Esophagus muscularis mucosa (tissue), 4 donors: ENCODE results near the gene G0S2. TPM values are rescaled to one million over a fixed set of nuclear protein-coding genes. Genes with fewer than 3 reads are reported as not detected.

Source experiments
- DNase-seq: peaks from one replicate; pipeline ENCODE4 v3.0.0-alpha.2; 2017; ENCODE audit errors: extremely low spot score
- H3K27ac ChIP-seq, 4 donors: fragments of 200-600 bp; sonication (generic); replicated peaks in 1 of 4; 1 replicate in 3 of 4; 2 replicates in 1 of 4; pipeline ENCODE4 v1.5.1; 2016 to 2019; ENCODE audit warnings: mild to moderate bottlenecking in 1 of 4
- H3K27me3 ChIP-seq, 4 donors: fragments of 200-600 bp; sonication (generic); one replicate each; pipeline versions ENCODE4 v1.5.1 to v1.6.0; 2016 to 2019
- H3K36me3 ChIP-seq, 4 donors: fragments of 200-600 bp; sonication (generic); one replicate each; pipeline ENCODE4 v1.5.1; 2016 to 2019
- H3K4me1 ChIP-seq, 4 donors: fragments of 200-600 bp; sonication (generic); one replicate each; pipeline ENCODE4 v1.5.1; 2016 to 2019
- H3K4me3 ChIP-seq, 4 donors: fragments of 200-600 bp; sonication (generic); 1 replicate in 2 of 4; 2 replicates in 2 of 4; pipeline ENCODE4 v1.5.1; 2016 to 2019; ENCODE audit warnings: mild to moderate bottlenecking in 4 of 4, moderate library complexity in 1 of 4
- H3K9me3 ChIP-seq, 4 donors: fragments of 200-600 bp; sonication (generic); 1 replicate in 3 of 4; 2 replicates in 1 of 4; pipeline ENCODE4 v1.5.1; 2016 to 2019
- EP300 ChIP-seq: sonication (generic); formaldehyde crosslinking; IDR thresholded peaks from one replicate; pipeline ENCODE4 v1.6.1; 2017; ENCODE audit warnings: antibody characterized with exemption
- POLR2A ChIP-seq: fragments of 450-650 bp; IDR thresholded peaks from one replicate; pipeline ENCODE4 v1.6.1; 2017; ENCODE audit warnings: antibody characterized with exemption, moderate library complexity, mild to moderate bottlenecking, low read depth
- POLR2AphosphoS5 ChIP-seq, 2 donors: sonication (generic); formaldehyde crosslinking; IDR thresholded peaks; one replicate each; pipeline ENCODE4 v1.6.1; 2017; ENCODE audit warnings: antibody characterized with exemption in 2 of 2
- WGBS: methylation state at CpG from one replicate; pipeline ENCODE4 v1.1.5; 2018; 5-methylcytosine and 5-hydroxymethylcytosine counted together
- intact Hi-C: fragments of 100-400 bp; cut with DNase I; formaldehyde crosslinking; loops from one replicate; pipeline ENCODE4 v1.15.1; 2023
- total RNA-seq, 4 donors: library from RNA; depleted of rRNA; stranded (reverse); fragments of >200 nt; gene quantifications; one replicate each; pipeline versions ENCODE4 v1.1.0 to v1.2.1, GENCODE V29; 2016
- TF ChIP-seq, protein P1 (sequence below), 3 experiments: fragments of 200-600 bp in 2 of 3; fragments of 450-650 bp in 1 of 3; sonication (generic) in 2 of 3; IDR thresholded peaks; one replicate each; pipeline ENCODE4 v1.5.1; 2017 to 2019; ENCODE audit warnings: antibody characterized with exemption in 3 of 3, mild to moderate bottlenecking in 2 of 3, moderate library complexity in 1 of 3

Gene G0S2
- total RNA-seq, 4 donors from 2014 or later: 4.9 to 28.5 (median 17.4) TPM

DNA sequence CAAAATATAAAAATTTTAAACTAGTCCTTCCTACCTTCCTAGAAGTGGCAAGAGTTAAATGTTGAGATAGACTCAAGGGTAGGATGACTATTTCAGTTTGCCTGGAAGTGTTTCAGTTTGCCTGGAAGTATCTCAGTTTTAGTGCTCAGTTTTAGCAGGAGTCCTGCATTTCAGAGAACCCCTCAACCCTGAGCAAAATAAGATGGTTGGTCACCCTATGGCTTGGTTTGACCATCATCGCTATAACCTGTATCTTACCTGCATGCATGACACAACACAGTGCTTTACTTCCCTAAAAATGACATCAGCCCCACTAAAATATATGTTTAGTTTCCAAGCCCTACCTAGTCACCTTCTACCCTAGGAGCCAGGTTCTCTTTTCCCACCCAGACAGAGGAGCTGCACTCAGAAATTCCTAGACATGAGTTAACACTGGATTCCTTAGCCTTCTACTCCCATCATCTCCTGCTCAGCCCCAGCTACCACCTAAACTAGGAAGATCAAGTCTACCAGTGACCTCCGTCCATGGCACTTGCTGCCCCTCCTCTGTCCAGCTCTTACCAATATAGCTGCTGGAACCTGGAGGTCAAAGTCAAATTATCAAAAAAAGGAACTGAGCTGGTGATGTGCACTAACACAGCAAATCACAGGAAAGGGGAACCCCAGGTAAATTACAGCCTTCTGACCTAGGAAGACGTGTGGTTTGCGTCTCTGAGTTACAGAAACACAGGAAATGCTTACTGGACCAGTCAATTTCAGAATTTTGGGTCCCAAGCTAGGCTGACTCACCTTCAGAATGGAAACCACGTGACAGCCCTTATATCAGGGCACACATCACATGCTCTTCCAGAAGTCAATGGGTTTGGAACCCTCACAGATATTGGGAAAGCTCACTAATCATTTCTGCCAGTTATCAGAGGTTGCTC, 2.2 kb upstream of the G0S2 start:
- intact Hi-C loops: no loop called here
- WGBS: 72% methylated on average over 5 of the region's 5 CpGs
- no peaks in the 10 kb centered on the region for H3K27me3 ChIP-seq
- TF ChIP-seq, protein P1, sequence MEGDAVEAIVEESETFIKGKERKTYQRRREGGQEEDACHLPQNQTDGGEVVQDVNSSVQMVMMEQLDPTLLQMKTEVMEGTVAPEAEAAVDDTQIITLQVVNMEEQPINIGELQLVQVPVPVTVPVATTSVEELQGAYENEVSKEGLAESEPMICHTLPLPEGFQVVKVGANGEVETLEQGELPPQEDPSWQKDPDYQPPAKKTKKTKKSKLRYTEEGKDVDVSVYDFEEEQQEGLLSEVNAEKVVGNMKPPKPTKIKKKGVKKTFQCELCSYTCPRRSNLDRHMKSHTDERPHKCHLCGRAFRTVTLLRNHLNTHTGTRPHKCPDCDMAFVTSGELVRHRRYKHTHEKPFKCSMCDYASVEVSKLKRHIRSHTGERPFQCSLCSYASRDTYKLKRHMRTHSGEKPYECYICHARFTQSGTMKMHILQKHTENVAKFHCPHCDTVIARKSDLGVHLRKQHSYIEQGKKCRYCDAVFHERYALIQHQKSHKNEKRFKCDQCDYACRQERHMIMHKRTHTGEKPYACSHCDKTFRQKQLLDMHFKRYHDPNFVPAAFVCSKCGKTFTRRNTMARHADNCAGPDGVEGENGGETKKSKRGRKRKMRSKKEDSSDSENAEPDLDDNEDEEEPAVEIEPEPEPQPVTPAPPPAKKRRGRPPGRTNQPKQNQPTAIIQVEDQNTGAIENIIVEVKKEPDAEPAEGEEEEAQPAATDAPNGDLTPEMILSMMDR (IDR thresholded peaks at IDR 0.05): no peak
- peak in 1 of 2 donors; percentile 7 for TF ChIP-seq POLR2AphosphoS5 (IDR thresholded peaks at IDR 0.05)
- DNase-seq: no peak
- H3K36me3 ChIP-seq: no peaks in the 10 kb centered on the region
- no peaks in the 10 kb centered on the region for H3K9me3 ChIP-seq
- H3K27ac ChIP-seq: peak overlapping the region in 1 of 4 donors; percentile 62
- H3K4me1 ChIP-seq: peaks cover 30 to 39% (median 32%) of the 10 kb centered on the region in 4 donors
- H3K4me3 ChIP-seq: no peak overlapping the region

DNA sequence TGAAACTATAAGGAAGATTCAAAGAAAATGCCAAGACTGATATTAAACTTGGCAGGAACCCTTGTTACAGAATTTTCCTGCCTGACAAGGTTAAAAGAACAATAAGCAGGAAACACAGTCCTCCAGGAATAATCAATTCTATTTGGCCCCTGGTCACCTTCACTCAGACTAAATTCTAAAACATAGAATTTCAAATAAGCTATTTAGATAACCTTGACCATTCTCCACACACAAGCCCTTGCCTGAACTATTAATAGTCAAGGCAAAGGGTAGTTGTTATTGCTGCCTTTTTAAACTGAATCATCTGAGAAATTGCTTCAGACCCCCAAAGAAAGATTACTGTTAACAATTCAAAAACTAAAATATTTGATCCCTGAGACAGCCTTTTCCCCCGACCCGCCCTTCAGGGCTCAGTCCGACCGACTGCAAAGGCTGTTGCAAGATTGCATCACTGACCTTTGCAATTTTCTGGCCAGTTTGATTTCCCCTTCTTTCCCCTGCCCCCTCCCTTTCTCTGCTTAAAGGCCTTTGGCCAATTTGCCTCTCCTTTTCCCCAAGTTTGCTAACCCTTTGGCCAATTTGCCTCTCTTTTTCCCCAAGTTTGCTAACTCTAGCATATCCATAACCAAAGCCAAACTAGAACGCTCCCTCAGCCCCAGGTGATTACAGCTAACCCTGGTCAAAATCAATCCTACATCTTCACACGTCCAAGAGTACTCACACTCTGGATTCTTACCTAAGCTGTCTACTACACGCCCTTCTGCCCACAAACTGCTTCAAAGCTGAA, 1.4 kb upstream of the G0S2 start:
- Histone ChIP-seq H3K4me3 (no peak overlapping the region), H3K9me3 (no peaks in the 10 kb centered on the region), H3K36me3 (no peaks in the 10 kb centered on the region), H3K27ac (peak overlapping the region in 2 of 4 donors; percentile 40 to 62), H3K4me1 (peaks cover 30 to 39% (median 32%) of the 10 kb centered on the region in 4 donors), H3K27me3 (no peaks in the 10 kb centered on the region)
- DNase-seq: no peak
- WGBS: 67% methylated on average over 7 of the region's 7 CpGs
- intact Hi-C loops: no loop called here
- TF ChIP-seq POLR2A (no peak), POLR2AphosphoS5 (IDR thresholded peaks at IDR 0.05) (peak in 1 of 2 donors; percentile 8)
- TF ChIP-seq, protein P1 (IDR thresholded peaks at IDR 0.05): no peak

DNA sequence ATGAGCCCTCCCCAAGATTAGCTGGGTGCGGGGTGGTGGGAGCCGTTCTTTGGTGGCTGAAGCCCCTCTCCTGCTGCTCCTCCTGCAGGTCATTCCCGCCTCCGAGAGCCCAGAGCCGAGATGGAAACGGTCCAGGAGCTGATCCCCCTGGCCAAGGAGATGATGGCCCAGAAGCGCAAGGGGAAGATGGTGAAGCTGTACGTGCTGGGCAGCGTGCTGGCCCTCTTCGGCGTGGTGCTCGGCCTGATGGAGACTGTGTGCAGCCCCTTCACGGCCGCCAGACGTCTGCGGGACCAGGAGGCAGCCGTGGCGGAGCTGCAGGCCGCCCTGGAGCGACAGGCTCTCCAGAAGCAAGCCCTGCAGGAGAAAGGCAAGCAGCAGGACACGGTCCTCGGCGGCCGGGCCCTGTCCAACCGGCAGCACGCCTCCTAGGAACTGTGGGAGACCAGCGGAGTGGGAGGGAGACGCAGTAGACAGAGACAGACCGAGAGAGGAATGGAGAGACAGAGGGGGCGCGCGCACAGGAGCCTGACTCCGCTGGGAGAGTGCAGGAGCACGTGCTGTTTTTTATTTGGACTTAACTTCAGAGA, 448 bp downstream of the G0S2 start:
- Histone ChIP-seq H3K4me1 (peaks cover 30 to 39% (median 32%) of the 10 kb centered on the region in 4 donors), H3K4me3 (peak overlapping the region; percentile 50 to 66 (median 55)), H3K27me3 (no peaks in the 10 kb centered on the region), H3K27ac (peak overlapping the region; percentile 32 to 63 (median 57)), H3K36me3 (no peaks in the 10 kb centered on the region), H3K9me3 (no peaks in the 10 kb centered on the region)
- DNase-seq: no peak
- TF ChIP-seq POLR2AphosphoS5 (IDR thresholded peaks at IDR 0.05): no peak
- TF ChIP-seq, protein P1 (IDR thresholded peaks at IDR 0.05): no peak
- no peak for TF ChIP-seq POLR2A
- TF ChIP-seq EP300: no peak
- 5% methylated on average over 7 of the region's 34 CpGs for WGBS
- intact Hi-C loops: no loop called here

DNA sequence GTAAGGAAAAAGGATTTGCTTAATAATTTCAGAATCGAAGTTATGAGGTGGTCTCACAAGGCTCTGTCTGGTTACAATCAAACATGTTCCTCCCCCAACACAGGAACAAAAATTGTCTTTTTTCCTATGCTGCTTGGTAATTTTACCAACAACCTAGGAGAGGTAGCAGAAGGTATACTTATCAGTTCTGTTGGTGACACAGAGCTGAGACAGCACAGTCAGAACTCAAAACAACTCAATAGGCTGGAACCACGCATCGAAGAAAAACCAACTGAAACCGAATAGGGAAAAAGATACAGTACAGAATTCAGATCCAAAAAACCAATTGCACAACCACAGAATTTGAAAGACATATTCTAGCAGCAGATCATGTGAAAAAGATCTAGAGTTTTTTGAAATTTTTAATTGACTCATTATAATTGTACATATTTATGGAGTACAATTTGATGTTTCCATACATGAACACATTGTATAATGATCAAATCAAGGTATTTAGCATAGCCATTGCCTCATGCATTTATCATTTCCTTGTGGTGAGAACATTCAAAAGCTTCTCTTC, 3.8 kb downstream of the G0S2 start:
- Histone ChIP-seq H3K27ac (no peak overlapping the region), H3K4me3 (no peak overlapping the region), H3K36me3 (no peaks in the 10 kb centered on the region), H3K9me3 (no peaks in the 10 kb centered on the region), H3K4me1 (peaks cover 20 to 27% (median 23%) of the 10 kb centered on the region in 4 donors), H3K27me3 (no peaks in the 10 kb centered on the region)
- 99% methylated on average over 4 of the region's 4 CpGs for WGBS
- no peak for DNase-seq
- intact Hi-C loops: no loop called here
- TF ChIP-seq POLR2AphosphoS5 (IDR thresholded peaks at IDR 0.05) (no peak), POLR2A (no peak), EP300 (no peak)
- TF ChIP-seq, protein P1 (IDR thresholded peaks at IDR 0.05): no peak
